COLO668 (cell line): ENCODE results near the gene CER1.
"Not testable (repeated sequence)": the region's sequence is repeated elsewhere in the genome, so short reads cannot be mapped to it uniquely, and the experiment has no call there.

Source experiments
- DNase-seq: peaks from one replicate; lab custom pipeline; 2025; ENCODE audit not compliant: unreplicated experiment; lab: John Stamatoyannopoulos, UW

CER1 gene

DNA sequence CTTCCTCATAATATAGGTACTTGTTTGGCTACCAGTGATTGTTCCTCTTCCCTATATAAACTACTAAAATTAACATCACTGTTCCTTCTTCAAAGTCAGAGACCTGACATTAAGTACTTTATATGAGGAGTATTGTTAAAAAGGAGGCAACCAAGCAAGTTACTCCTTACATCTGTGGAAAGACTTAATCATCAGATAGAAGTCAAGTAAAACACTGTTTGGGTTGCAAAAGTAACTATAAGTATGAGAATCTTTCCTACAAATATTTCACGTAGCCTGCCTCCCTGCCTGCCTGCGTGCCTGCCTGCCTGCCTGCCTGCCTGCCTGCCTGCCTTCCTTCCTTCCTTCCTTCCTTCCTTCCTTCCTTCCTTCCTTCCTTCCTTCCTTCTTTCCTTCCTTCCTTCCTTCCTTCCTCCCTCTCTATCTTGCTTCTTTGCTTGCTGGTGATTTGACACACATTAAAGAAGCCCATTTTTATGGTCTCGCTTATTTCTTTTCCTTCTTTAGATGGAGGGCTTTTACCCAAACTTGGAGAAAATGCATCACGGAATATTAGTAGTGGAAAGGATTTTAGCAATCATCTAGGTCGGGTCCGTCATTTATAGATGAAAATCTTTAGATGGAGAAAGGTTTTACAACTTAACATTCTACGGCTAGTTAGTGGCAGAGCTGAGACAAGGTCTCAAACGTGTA, 3.2 kb downstream of the CER1 start:
- DNase-seq: no peak

- no peak for DNase-seq
Measured at GRCh38 chr9:14715102-14715501, 7.4 kb downstream of the CER1 start.

GRCh38 chr9:14713187-14713767, 9.3 kb downstream of the CER1 start:
- DNase-seq: no peak

DNA sequence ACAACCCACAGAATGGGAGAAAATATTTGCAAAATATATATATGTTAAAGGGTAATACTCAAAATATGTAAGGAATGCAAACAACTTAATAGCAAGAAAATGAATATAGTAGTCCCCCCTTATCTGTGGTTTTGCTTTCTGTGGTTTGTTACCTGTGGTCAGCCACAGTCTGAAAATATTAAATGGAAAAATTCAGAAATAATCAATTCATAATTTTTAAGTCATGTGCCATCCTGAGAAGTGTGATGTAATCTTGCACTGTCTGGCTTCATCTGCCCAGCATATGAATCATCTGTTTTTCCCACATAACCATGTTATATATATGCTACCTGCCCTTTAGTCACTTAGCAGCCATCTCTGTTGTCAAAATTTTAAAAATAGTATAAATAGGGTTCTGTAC, 11.7 kb downstream of the CER1 start:
- DNase-seq: no peak

DNA sequence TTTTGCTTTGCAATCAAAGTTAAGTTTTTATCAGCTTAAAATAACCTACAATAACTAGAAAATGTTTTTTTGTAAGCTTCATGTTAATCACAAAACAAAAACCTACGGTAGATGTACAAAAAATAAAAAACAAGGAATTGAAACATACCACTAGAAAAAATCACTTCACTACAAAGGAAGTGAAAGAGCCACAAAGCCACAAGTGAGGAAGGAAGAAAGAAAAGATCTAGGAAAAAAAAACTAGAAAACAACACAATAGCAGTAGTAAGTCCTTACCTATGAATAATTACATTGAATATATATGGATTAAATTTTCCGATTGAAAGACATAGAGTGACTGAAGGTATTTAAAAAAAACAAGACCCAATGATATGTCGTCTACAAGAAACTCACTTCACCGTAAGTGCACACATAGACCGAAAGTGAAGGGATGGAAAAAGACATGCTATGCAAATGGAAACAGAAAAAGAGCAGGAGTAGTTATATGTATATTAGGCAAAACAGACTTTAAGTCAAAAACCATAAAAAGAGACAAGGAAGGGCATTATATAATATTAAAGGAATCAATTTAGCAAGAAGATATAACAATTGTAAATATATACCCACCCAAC, 15.9 kb downstream of the CER1 start:
- DNase-seq: no peak

- DNase-seq: no peak
Measured at GRCh38 chr9:14705079-14705478, 17.5 kb downstream of the CER1 start.

- DNase-seq: no peak
Measured at GRCh38 chr9:14704281-14704680, 18.3 kb downstream of the CER1 start.

DNA sequence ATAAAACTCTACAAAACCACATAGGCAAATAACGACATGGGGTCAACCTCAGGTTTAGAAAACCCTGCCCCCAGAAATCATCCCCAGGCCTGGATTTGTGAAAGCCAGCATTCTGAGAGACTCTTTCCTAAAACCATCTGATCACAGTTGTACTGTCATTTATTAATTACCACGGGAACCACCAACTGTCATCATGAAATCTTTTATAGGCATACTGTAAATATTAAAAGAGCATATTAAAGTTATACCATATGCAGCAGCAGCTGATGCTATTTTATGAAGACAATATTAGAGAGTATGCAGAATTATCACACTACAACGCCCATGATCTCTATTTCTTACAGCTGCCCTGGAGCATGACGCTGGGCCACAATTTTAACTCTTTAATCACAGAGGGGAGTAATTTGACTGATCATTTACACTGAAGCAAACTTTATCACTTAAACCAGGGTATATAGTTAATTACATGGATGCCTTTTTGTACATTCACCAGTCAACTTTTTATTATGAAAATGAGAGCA, 20.3 kb downstream of the CER1 start:
- no peak for DNase-seq

DNA sequence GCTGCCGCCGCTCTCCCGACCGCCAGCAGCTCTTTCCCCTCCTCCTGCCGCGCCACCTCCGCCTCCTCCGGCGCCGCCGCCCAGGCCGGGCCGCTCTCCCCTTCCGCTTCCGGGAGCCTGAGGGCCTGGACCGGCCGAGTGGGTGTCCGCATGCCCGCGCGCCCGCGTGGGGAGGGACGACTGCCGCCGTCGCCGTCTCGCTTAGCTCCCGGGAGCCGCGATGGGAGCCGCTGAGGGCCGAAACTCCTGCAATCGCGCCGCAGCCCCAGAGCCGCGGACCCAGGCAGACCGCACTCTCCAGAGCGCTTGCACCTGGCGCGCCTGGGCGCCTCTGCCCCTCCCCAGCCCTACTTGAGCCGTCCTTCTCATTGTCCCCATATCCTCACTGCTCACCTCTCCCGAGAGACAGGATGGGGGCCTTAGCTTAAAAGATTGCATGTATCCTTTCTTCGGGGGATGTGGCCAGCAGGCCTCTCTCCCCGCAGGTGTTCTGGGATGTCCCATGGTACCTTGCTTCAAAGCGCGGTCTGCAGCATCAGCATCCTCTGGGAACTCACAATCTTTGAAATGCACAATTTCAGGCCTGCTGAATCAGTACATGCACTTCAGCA, 29.2 kb downstream of the CER1 start, which contains the start of gene ZDHHC21:
TSS of gene ZDHHC21 (minus strand) at position 182 of the 611 bp plus-strand sequence. CDS start 19,092 bp downstream, outside the sequence.
- peak; percentile 91 for DNase-seq

DNA sequence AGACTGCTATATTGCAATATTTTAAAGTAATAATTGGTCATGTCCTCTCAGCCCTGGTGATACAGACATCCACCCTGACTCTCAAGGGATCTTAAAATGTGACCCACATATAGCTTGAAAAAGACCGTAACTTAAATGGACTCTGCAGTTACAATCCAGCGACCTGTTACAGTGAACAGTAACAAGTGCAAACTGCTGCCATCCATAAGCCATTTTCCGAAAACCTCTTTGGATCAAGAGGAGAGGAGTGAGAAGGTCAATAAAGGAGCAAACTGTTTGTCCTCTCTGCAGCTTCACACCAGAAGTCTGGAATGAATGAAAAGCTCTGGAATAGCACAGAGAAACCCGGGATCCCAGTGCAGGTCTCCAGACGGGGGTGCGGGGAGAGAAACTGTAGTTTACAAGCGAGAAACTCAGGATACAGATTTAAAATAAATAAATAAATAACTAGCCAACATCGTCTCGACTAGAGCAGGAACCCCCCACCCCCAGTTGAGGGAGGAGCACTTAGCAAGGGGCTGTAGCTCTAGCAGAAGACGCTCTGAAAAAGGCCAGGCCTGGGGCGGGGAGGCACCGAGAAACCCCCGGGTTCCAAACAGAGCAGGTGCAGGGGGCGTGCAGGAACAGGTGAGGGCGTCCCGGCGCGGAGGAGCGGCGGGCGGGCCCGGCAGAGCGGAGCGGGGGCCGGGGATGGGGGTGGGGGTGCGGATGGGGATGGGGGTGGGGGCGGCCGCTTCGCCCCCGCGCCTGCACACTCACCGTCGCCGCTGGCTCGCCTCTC, 29.9 kb downstream of the CER1 start:
- DNase-seq: peak; percentile 23

DNA sequence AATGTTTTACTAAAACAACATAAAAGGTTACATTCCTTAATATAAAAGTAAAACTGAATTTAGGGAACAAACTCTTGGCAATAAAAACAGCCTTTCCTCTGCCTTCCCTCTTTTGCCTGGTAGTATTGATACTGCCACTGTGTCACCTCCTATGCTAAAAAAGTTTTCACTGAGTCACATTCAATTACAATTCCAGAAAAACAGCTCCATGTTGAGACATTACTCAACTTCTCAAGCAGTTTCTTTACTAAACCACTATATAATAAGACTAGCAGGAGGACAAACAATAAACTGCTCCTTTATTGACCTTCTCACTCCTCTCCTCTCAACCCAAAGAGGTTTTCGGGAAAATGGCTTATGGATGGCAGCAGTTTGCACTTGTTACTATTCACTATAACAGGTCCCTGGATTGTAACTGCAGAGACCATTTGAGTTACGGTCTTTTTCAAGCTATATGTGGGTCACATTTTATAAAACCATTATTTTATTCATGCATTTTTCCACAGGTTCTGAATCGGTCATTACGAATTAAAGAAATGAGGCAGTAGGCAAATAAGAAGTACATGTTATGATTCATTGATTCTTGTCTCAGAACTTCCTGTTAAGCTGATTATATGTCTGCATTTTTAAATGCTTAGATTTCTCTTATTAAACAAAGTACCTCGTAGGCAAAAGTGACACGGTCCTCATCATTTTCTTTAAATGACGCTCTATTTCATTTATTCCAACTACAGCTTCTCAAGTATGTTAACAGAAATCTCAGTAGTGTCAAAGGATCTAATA, 31.4 kb downstream of the CER1 start:
- DNase-seq: no peak

DNA sequence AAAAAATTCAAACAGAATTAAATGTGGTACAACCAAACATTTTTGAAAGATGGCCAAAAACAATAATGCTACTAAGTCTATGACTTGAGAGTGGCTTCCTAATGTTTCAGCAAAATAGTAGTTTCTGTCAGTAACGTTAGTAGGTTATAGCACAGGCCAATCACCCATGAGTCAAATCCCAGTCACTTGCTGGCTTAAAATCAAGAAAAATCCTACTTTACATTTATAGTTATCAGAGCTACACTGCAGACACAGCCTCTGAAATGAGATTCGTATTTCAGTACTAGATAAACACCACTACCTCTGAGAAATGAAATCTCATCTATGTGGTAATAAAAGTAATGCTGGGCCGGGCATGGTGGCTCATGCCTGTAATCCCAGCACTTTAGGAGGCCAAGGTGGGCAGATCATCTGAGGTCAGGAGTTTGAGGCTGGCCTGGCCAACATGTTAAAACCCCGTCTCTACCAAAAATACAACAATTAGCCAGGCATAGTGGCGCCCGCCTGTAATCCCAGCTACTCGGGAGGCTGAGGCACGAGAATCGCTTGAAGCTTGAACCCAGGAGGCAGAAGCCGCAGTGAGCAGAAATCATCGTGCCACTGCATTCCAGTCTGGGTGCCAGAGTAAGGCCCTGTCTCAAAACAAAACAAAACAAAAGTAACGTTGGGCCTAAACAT, 35.4 kb downstream of the CER1 start:
- no peak for DNase-seq

- DNase-seq: no peak
Measured at GRCh38 chr9:14686168-14686567, 36.4 kb downstream of the CER1 start.

DNA sequence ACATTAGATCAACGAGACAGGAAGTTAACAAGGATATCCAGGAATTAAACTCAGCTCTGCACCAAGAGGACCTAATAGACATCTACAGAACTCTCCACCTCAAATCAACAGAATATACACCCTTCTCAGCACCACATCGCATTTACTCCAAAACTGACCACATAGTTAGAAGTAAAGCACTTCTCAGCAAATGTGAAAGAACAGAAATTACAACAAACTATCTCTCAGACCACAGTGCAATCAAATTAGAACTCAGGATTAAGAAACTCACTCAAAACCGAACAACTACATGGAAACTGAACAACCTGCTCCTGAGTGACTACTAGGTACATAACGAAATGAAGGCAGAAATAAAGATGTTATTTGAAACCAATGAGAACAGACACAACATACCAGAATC, 39.9 kb downstream of the CER1 start:
- DNase-seq: not testable (repeated sequence)

- no peak for DNase-seq
Measured at GRCh38 chr9:14678776-14679175, 43.8 kb downstream of the CER1 start.

- no peak for DNase-seq
Measured at GRCh38 chr9:14677872-14678271, 44.7 kb downstream of the CER1 start.

- no peak for DNase-seq
Measured at GRCh38 chr9:14677396-14677795, 45.1 kb downstream of the CER1 start.

- no peak for DNase-seq
Measured at GRCh38 chr9:14674630-14675029, 47.9 kb downstream of the CER1 start.

DNA sequence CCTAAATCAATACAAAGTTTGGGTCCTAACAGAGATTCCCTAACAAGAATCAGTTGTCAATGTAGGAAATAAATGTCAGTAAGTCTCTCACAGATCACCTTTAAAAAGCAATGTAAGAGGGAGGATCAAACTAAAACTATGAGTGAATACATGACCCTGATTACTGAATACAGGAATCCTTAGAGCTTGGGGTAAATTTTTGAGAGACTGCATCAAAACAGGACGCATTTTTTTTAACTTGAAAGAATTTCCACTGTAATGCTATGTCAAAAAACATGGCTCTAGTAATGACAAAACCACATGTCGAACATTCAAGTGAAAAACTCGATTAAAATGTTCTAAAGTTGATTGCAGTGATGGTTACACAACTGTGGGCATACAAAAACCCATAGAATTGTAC, 51.2 kb downstream of the CER1 start:
- DNase-seq: no peak

DNA sequence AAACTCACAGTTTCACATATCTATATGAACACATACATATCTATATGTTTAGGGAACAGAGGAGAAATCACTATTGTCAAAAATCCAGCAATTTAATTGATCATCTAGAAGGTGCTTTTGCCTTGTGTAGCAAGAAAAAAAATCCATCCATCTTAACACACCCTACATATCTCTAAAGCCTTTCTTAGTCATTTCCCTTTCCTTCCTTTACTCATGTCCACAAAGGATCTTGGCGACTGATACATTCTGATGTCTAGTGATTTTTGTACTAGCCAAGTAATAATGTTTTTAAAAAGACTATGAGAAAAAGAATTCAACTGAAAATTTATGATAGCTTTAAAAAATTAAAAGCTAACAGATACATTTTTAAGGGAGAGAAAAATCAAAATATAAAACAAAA, 51.8 kb downstream of the CER1 start:
- no peak for DNase-seq
